ENCODE measurements around the gene BAIAP2L1.

- TF ChIP-seq CREB1 (IDR thresholded peaks at IDR 0.05) (no peak), HDAC6 (IDR thresholded peaks at IDR 0.05; ENCODE audit: low read depth, low read length) (no peak), FOSL1 (IDR thresholded peaks at IDR 0.05; ENCODE audit: insufficient read depth, low read depth, low read length) (no peak), POLR2A (IDR thresholded peaks at IDR 0.05; ENCODE audit: control extremely low read depth in 1 of 2, low read depth in 2 of 2, low read length in 2 of 2) (no peak), EZH2 (IDR thresholded peaks at IDR 0.05; ENCODE audit: low read depth, low read length, severe bottlenecking) (no peak)
- TF ChIP-seq, protein P1, sequence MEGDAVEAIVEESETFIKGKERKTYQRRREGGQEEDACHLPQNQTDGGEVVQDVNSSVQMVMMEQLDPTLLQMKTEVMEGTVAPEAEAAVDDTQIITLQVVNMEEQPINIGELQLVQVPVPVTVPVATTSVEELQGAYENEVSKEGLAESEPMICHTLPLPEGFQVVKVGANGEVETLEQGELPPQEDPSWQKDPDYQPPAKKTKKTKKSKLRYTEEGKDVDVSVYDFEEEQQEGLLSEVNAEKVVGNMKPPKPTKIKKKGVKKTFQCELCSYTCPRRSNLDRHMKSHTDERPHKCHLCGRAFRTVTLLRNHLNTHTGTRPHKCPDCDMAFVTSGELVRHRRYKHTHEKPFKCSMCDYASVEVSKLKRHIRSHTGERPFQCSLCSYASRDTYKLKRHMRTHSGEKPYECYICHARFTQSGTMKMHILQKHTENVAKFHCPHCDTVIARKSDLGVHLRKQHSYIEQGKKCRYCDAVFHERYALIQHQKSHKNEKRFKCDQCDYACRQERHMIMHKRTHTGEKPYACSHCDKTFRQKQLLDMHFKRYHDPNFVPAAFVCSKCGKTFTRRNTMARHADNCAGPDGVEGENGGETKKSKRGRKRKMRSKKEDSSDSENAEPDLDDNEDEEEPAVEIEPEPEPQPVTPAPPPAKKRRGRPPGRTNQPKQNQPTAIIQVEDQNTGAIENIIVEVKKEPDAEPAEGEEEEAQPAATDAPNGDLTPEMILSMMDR (IDR thresholded peaks at IDR 0.05; ENCODE audit: control extremely low read depth in 1 of 3, insufficient read depth in 1 of 3, low read depth in 1 of 3, low read length in 3 of 3), result no peak
Observed at GRCh38 chr7:98315318-98315993, 85.4 kb downstream of the BAIAP2L1 start.
